K562 (cell line): Measurements from ENCODE around the gene MARCHF7. TPM values are rescaled to one million over a fixed set of nuclear protein-coding genes. Genes with fewer than 3 reads are reported as not detected.
A peak's percentile ranks its signal among the peaks of the same experiment; 100 is the strongest.
"Not testable (repeated sequence)": the region's sequence is repeated elsewhere in the genome, so short reads cannot be mapped to it uniquely, and the experiment has no call there.

Source experiments
- ATAC-seq: fragments of 200-7000 bp; cut with Tn5 transposase; 3 replicates; pipeline ENCODE4 v1.9.1; 2020; ENCODE audit warnings: moderate library complexity
- BruUV-seq: library from RNA; stranded (reverse); fragments of 400-500 nt; replicated peaks from 2 replicates; lab custom pipeline; 2021; lab: Mats Ljungman, UMichigan
- CTCF ChIA-PET: fragments of 300-600 bp; formaldehyde crosslinking; extraction: SDS; loops from one replicate; lab custom pipeline; 2021; ENCODE audit warnings: low intra/inter-chr PET ratio; lab: Yijun Ruan, JAX
- POLR2A ChIA-PET: fragments of 300-600, 350-650 bp; sonication (Branson Sonifier 250); formaldehyde crosslinking; extraction: SDS; loops from one replicate; lab custom pipeline; 2021; ENCODE audit warnings: antibody characterized with exemption, inconsistent platforms; lab: Yijun Ruan, JAX
- DNase-seq, 4 experiments: peaks; one replicate each; pipeline versions ENCODE4 v3.0.0 to v3.0.0-alpha.2; 2011 to 2018; ENCODE audit warnings: low spot score in 3 of 4, mixed read lengths in 3 of 4; ENCODE audit errors: extremely low read depth in 1 of 4
- FAIRE-seq: peaks from 2 replicates; lab custom pipeline; 2011; peaks lifted over from hg19 to GRCh38; lab: Jason Lieb, UNC
- H2AFZ ChIP-seq: 2 replicates; pipeline ENCODE4 v1.6.0; 2011; ENCODE audit warnings: low read depth, low read length, control low read depth, inconsistent platforms
- H3K27ac ChIP-seq: fragments of 200-600 bp; 3 replicates; pipeline ENCODE4 v1.8.0; 2011; ENCODE audit warnings: low read depth, mild to moderate bottlenecking, control low read depth, inconsistent platforms, low read length, moderate library complexity, mixed read lengths; ENCODE audit errors: extremely low read depth
- H3K27me3 ChIP-seq, 2 experiments: fragments of 300-600 bp in 1 of 2; 2 replicates in 1 of 2; 3 replicates in 1 of 2; pipeline versions ENCODE4 v1.6.0 to v1.8.0; 2011; ENCODE audit warnings: inconsistent platforms in 2 of 2, low read length in 2 of 2, mild to moderate bottlenecking in 1 of 2, mixed read lengths in 1 of 2, moderate library complexity in 1 of 2; ENCODE audit not compliant: control insufficient read depth in 2 of 2, insufficient read depth in 2 of 2
- H3K36me3 ChIP-seq: fragments of 300-600 bp; 3 replicates; pipeline ENCODE4 v1.8.0; 2011; ENCODE audit warnings: mild to moderate bottlenecking, low read length, inconsistent platforms; ENCODE audit not compliant: control insufficient read depth, insufficient read depth
- H3K4me1 ChIP-seq, 2 experiments: fragments of 200-600 bp in 1 of 2; replicated peaks in 1 of 2; 2 replicates in 1 of 2; 3 replicates in 1 of 2; pipeline versions ENCODE4 v1.5.1 to v1.8.0; 2011; ENCODE audit warnings: inconsistent platforms in 2 of 2, low read length in 2 of 2, mild to moderate bottlenecking in 1 of 2, mixed read lengths in 1 of 2, moderate library complexity in 1 of 2; ENCODE audit not compliant: control insufficient read depth in 2 of 2, insufficient read depth in 2 of 2
- H3K4me2 ChIP-seq: 2 replicates; pipeline ENCODE4 v1.6.1; 2011; ENCODE audit warnings: low read length, control low read depth, inconsistent platforms, mixed read lengths; ENCODE audit not compliant: insufficient read depth
- H3K4me3 ChIP-seq: fragments of 200-600 bp; sonication (generic), shearing (Covaris generic); 2 replicates; pipeline ENCODE4 v1.5.1; 2016; ENCODE audit warnings: control low read depth, inconsistent platforms
- H3K79me2 ChIP-seq: fragments of 200-600 bp; 3 replicates; pipeline ENCODE4 v1.8.0; 2011; ENCODE audit warnings: low read length, inconsistent platforms; ENCODE audit not compliant: control insufficient read depth, insufficient read depth
- H3K9ac ChIP-seq, 2 experiments: 2 replicates each; pipeline versions ENCODE4 v1.6.0 to v1.6.1; 2011; ENCODE audit warnings: low read depth in 2 of 2, low read length in 2 of 2, control low read depth in 1 of 2, inconsistent platforms in 1 of 2, mild to moderate bottlenecking in 1 of 2, mixed read lengths in 1 of 2; ENCODE audit not compliant: insufficient read depth in 1 of 2
- H3K9me1 ChIP-seq: one replicate; pipeline ENCODE4 v1.6.0; 2011; ENCODE audit warnings: inconsistent platforms, mild to moderate bottlenecking, low read length, moderate library complexity; ENCODE audit not compliant: control insufficient read depth, insufficient read depth
- H3K9me3 ChIP-seq: replicated peaks from 2 replicates; pipeline ENCODE4 v1.5.1; 2011; ENCODE audit warnings: low read depth, low read length, inconsistent platforms; ENCODE audit not compliant: control insufficient read depth, insufficient read depth
- H4K20me1 ChIP-seq: replicated peaks from 2 replicates; pipeline ENCODE4 v1.6.1; 2011; ENCODE audit warnings: low read length, inconsistent platforms, mixed read lengths; ENCODE audit not compliant: control insufficient read depth, insufficient read depth
- BCOR ChIP-seq: fragments of 450-650 bp; IDR thresholded peaks from 2 replicates; pipeline ENCODE4 v1.6.1; 2016
- HDAC2 ChIP-seq: fragments of 450-650 bp; IDR thresholded peaks from 2 replicates; pipeline ENCODE4 v1.6.1; 2016; ENCODE audit warnings: mild to moderate bottlenecking
- KDM1A ChIP-seq, 2 experiments: fragments of 450-650 bp; IDR thresholded peaks; 2 replicates each; pipeline ENCODE4 v1.6.1; 2016; ENCODE audit warnings: mild to moderate bottlenecking in 2 of 2
- RBM25 ChIP-seq: fragments of 200-400 bp; formaldehyde crosslinking; IDR thresholded peaks from 2 replicates; pipeline ENCODE4 v1.6.1; 2018; ENCODE audit warnings: low read length, low read depth, moderate library complexity; ENCODE audit not compliant: severe bottlenecking
- SMARCA5 ChIP-seq: fragments of 450-650 bp; IDR thresholded peaks from 2 replicates; pipeline ENCODE4 v1.6.1; 2016
- ZNF146 ChIP-seq: IDR thresholded peaks from one replicate; pipeline ENCODE4 v1.6.1; 2018; ENCODE audit warnings: missing compliant biosample characterization; ENCODE audit not compliant: unreplicated experiment
- WGBS: fragments of 100-300 bp; shearing (Covaris generic); methylation state at CpG from one replicate; pipeline ENCODE4 v1.1.6; 2016; ENCODE audit warnings: low coverage, mixed read lengths; ENCODE audit not compliant: insufficient coverage; ENCODE audit errors: missing lambda C conversion rate; 5-methylcytosine and 5-hydroxymethylcytosine counted together
- in situ Hi-C: fragments of 300-500 bp; cut with MboI; formaldehyde crosslinking; loops from 4 replicates; pipeline ENCODE4 v1.15.0; 2018; ENCODE audit warnings: inconsistent platforms, mixed read lengths
- intact Hi-C: fragments of 100-400 bp; cut with micrococcal nuclease; formaldehyde crosslinking; loops from 2 replicates; pipeline ENCODE4 v1.14.2; 2022
- polyA plus RNA-seq, 8 experiments: library from polyadenylated mRNA; depleted of rRNA in 4 of 8; stranded (reverse) in 5 of 8; unstranded in 3 of 8; fragments of >200 nt; fragmentation: Nextera tagmentation in 2 of 8; fragmentation: Illumina TruSeq in 1 of 8; extraction: Ambion mirVana in 2 of 8; extraction: Trizol in 1 of 8; gene quantifications; 2 replicates each; pipeline versions ENCODE4 v1.2.1 to v1.2.3, GENCODE V29; 2011 to 2014; ENCODE audit warnings: inconsistent platforms in 1 of 8, missing spikeins in 1 of 8
- total RNA-seq, 7 experiments: library from RNA; depleted of rRNA in 6 of 7; stranded (reverse); fragments of >200 nt in 6 of 7; fragmentation: Illumina TruSeq in 2 of 7; extraction: Trizol in 2 of 7; gene quantifications; 2 replicates each; pipeline versions ENCODE4 v1.2.1 to v1.2.3, GENCODE V29; 2011 to 2021; ENCODE audit warnings: low replicate concordance in 1 of 7

MARCHF7 gene
- total and polyA plus RNA-seq, 9 of the 15 experiments (the other 6 are each of a cell fraction or from before 2014, with no cell fraction given), result 58.2 to 137 (median 86.7) TPM

GRCh38 chr2:159724795-159725572, 12.7 kb downstream of the MARCHF7 start:
- H3K9ac ChIP-seq, H3K27me3 ChIP-seq, H3K4me3 ChIP-seq, H2AFZ ChIP-seq, BruUV-seq, H3K9me3 ChIP-seq, CTCF ChIA-PET, H3K9me1 ChIP-seq, intact Hi-C loops, H3K4me2 ChIP-seq, H3K27ac ChIP-seq, FAIRE-seq, in situ Hi-C loops, H3K4me1 ChIP-seq, DNase-seq, ATAC-seq: not testable (repeated sequence)
- POLR2A ChIA-PET, result interaction anchor here (0.6 to 2.8 kb wide), 4 partner anchors 8 to 34 kb away, joined by 3 to 11 read pairs (median 4); no protein-coding TSS in a partner anchor
- WGBS, result 69% methylated on average over 6 of the region's 6 CpGs
- peak; percentile 75 for TF ChIP-seq BCOR
- TF ChIP-seq KDM1A (IDR thresholded peaks at IDR 0.05), result peak; percentile 23 to 53; a peak in 2 of 4 replicates
- TF ChIP-seq ZNF146 (CRISPR knock-in tag), result peak; percentile 92
- 0 out of 2 replicates have a peak, but pooled peaks have one; percentile 35 for TF ChIP-seq SMARCA5
- peak; percentile 22 for TF ChIP-seq RBM25
- 0 out of 2 replicates have a peak, but pooled peaks have one; percentile 33 for TF ChIP-seq HDAC2
- peaks cover 31% of the 10 kb centered on the region for H4K20me1 ChIP-seq
- peaks cover 100% of the 10 kb centered on the region for H3K79me2 ChIP-seq
- peaks cover 79% of the 10 kb centered on the region for H3K36me3 ChIP-seq
